D721Med (cell line): ENCODE data around the gene SORBS1.

Source experiments
- DNase-seq: peaks from one replicate; pipeline ENCODE4 v3.0.0; 2011; ENCODE audit warnings: low spot score; ENCODE audit not compliant: insufficient read length
- FAIRE-seq: peaks from 2 replicates; lab custom pipeline; 2011; peaks lifted over from hg19 to GRCh38; lab: Jason Lieb, UNC
- TF ChIP-seq, protein P1 (sequence below): IDR thresholded peaks from 2 replicates; pipeline ENCODE4 v1.5.1; 2012; ENCODE audit warnings: mild to moderate bottlenecking, control low read depth; ENCODE audit not compliant: insufficient read depth; ENCODE audit errors: missing control alignments

Gene SORBS1

GRCh38 chr10:95335933-95336699, 225.1 kb downstream of the SORBS1 start:
- TF ChIP-seq, protein P1, sequence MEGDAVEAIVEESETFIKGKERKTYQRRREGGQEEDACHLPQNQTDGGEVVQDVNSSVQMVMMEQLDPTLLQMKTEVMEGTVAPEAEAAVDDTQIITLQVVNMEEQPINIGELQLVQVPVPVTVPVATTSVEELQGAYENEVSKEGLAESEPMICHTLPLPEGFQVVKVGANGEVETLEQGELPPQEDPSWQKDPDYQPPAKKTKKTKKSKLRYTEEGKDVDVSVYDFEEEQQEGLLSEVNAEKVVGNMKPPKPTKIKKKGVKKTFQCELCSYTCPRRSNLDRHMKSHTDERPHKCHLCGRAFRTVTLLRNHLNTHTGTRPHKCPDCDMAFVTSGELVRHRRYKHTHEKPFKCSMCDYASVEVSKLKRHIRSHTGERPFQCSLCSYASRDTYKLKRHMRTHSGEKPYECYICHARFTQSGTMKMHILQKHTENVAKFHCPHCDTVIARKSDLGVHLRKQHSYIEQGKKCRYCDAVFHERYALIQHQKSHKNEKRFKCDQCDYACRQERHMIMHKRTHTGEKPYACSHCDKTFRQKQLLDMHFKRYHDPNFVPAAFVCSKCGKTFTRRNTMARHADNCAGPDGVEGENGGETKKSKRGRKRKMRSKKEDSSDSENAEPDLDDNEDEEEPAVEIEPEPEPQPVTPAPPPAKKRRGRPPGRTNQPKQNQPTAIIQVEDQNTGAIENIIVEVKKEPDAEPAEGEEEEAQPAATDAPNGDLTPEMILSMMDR: no peak
- FAIRE-seq: no peak
- DNase-seq: no peak

- no peak for FAIRE-seq
- no peak for DNase-seq
- TF ChIP-seq, protein P1: no peak
Observed at GRCh38 chr10:95334805-95335144, 226.4 kb downstream of the SORBS1 start.

GRCh38 chr10:95333997-95334804, 227.0 kb downstream of the SORBS1 start:
- no peak for FAIRE-seq
- no peak for DNase-seq
- TF ChIP-seq, protein P1: no peak

- no peak for DNase-seq
- TF ChIP-seq, protein P1: no peak
- no peak for FAIRE-seq
Observed at GRCh38 chr10:95332666-95333249, 228.4 kb downstream of the SORBS1 start.

- no peak for DNase-seq
- FAIRE-seq: no peak
- TF ChIP-seq, protein P1: no peak
Observed at GRCh38 chr10:95331596-95332130, 229.5 kb downstream of the SORBS1 start.

DNA sequence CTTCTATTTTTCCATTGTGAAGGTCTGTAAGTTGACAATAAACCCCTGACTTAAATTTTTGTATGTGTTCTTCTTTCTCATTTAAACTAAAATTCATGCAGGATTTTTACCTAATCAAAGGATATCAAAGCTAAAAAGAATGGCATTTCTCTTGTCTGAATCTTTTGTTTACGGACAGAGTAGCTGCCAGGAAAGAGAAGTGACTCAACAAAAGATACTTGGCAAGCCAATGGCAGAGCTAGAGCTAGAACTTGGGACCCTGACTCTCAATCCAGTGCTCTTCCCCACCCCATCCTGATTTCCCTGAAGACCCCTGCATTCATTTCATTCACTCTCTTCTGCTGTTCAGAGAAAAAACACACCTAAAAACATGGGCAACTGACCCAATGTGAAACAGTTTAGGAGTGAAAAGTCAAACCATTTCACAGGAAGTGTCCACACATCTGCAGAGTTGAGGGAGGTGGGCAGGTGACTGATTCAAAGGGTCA, 230.2 kb downstream of the SORBS1 start:
- TF ChIP-seq, protein P1: no peak
- DNase-seq (no peak), FAIRE-seq (no peak)
